Activated naive CD4-positive, alpha-beta T cell treated with Interleukin-2 at 50 U/mL for 16 hours (primary cell): ENCODE measurements around the gene BRMS1.

ENCODE experiments used
- DNase-seq: peaks from one replicate; pipeline ENCODE4 v3.0.0-alpha.2; 2020

BRMS1 gene

DNA sequence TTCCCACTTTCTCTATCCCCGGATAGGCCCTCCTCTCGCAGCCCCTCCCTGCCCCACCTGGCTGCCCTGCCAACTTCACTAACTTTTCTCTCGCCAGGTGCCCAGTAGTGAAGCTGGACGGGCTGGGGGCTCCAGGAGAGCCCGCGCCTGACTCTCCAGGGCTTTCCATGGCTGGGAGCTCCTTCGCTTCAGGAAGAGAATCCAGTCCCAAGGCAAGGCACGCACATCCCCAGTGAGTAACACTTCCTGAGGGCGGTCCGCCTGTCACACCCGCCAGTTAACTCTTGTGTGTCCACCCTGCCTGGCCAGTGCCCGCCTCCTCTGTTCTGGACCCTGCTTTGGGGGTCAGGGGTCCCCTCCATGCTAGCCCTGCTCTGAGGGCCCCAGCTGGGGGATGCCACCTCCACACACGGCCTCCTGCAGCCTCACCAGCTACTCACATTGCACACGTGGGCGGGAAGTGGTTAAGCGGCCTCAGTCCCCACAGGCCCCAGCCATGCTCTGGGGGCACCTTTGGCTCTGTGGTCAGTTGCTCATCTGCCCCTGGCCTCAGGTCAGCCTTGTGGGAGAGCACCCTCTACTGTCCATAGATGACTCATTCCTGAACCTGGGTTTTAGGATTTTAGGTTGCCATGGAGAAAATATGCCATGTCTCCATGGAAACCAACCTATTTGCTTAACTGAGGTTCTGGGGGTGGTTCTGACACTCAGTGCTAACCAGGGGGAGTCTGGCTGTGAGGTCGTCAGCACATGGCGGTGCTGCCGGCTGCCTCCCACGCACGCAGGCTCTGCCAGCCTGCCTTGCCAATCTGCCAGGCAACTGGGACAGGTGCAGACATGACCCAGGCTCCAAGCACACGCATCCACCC lies 8.4 kb downstream of the BRMS1 start, which contains the start of gene RIN1:
RIN1 (minus strand) TSS at position 201 of the 869 bp plus-strand sequence; CDS start at position 169, 32 bp downstream.
- peak; percentile 63 for DNase-seq

DNA sequence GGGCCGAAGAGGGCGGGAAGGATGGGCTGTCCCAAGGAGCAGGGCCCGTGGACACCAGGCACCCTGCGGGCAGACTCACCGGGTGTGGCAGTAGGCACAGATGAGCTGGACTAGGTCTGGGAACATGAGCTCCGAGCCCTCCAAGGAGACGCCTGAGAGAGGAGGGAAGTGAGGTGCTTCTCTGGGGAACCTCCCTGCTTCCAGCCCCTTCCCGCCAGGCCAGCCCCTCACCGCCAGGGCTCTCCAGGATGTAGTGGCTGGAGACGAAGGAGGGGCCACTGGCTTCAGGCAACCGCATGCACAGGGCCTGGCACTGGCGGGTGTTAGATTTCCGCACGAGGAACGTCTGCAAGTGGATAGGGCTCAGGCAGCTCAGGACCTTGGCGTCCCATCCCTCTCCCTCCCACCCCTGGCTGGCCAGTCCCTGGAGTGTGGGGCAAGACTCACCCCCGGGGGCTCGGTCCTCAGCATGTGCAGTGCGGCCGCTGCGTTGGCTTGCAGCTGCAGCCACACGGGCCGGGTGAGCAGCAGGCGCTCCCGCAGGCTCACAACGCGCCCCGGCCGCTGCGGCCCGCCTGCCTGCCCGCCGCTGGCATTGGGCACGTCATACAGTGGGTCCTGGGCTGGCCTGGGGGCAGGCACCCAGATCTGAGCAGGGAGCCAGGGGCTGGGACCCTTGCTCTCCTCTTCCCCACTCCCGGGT lies 9.2 kb downstream of the BRMS1 start:
- DNase-seq: no peak

DNA sequence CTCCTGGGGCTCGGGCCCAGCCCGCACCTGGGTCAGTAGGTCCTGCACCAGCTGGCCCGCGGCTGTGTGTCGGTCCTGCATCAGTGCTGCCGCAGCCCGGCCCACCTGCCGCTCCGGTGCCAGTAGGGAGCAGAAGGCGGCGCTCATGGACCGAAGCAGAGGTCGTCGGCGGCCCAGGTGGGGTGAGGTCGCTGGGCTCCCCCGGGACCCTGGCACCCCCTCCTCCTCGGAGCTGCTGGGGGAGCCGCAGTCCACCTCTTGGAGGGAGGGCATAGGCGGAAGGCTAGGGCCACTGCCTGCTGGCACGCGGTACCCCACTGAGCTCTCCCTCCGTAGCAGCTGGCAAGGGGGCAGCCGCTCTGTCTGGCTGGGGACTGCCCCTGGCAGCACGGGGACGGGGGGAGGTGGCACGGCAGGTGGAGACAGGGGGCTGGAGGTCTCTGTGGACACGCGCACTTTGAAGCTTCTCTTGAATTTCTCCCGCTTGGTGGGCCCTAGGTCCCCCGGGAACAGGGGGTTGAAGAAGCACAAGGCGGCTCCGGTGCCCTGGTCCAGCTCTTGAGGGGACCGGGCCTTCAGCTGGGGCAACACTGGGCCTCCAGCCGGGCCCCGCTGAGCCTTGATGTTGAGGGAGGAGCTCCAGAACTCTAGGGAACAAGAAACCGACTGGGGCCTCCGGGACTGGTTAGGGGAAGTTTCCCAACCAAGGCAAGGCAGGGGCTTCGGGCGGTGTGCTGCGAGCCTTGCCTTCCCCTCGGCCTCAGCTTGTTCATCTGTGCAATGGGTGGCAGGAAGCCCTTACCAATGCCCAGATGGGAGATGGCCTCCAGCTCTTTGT lies 10.1 kb downstream of the BRMS1 start:
- DNase-seq: no peak

DNA sequence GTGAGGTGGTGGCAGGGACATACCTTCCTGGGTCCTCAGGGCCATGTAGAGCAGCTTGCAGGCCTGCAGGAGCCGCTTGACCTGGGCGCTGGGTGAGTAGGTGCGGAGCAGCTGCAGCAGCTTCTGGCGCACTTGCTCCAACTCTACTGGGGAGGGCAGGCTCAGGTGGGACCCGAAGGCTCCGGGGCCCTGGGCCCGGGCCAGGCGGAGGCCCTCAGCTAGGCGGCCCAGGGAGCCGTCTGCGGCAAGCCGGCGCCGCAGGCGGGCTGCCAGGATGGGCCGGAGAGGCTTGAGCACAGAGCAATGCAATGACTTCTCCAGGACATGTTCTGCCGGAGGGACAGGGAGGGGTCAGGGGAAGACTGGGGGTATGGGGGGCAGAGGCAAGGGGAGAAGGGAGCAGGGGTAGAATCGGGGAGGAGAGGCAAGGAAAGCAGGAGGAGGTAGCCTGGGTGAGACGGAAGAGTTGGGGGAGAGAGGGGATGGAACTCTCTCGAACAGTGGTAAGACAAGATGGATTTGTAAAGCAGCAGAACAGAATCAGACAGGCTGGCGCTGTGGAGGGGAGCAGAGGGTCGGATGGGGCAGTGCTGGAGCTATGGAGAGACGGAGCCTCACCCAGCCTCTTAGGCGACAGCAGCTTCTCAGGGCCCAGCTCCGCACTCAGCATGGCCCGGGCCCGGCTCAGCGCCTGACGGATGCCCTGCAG lies 10.9 kb downstream of the BRMS1 start:
- no peak for DNase-seq

DNA sequence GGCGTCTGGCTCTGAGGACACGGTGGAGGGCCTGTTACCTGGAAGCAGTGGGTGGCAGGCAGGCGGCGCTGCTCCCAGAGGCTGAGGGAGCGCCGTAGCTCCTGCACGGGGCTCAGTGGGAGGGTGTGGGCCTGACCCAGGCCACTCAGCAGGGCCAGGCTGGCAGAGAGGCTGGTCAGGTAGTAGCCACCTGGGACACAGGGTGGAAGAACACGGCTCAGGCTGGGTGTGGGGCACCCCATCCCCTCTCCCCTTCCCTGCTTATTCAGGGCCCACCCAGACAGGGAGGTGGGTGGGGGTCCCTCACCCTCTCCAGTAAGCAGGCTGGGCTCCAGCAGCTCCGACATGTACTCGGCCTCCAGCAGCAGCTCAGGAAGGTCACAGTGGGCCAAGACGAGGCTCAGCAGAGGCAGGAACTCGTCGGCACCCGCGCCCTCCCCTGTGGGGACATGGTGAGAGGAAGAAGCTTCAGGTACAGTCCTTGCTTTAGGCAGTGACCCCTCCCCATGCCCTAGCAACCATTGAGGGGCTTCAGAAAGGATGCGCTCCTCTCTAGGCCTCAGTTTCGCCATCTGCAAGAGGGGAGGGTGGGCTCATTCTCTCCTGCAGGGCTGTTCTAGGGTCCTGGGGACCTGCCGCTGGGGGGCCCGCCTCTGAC lies 11.6 kb downstream of the BRMS1 start:
- no peak for DNase-seq

DNA sequence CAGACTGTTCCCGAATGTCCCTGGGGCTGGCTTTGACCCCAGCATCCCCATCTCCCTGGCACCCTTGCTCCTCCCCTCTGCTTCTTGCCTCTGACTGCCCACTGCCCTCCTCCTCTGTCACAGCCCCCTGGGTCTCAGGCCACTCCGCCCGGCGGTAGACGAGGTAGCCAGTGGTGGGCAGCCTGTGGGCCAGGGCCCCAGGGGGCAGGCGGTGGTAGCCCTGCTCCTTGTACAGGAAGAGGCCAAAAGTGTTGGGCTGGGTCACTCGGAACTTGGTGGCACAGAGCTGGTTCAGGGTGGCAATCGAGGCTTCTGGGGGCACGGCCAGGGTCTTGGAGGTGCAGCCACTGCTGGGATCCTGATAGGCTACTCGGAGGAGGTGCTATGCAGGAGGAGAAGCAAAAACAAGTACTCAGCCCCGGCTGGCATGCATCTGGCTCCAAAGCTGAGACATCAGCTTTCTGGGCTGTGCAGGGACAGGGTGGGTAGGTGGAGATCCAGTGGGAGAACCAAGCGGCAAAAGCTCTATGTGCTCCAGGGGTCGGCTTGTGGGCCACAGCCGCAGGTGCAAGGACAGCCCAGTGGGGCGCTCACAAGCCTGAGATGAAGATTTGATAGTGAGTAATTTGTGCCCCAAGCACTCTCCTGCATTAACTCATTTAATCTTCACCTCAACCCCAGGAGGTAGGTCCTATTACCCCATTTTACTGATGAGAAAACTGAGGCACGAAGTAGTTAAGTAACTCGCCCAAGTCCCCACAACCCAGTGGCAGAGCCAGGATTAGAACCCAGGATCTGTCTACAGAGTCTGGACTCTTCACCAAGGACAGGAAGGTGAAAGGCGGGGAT lies 12.3 kb downstream of the BRMS1 start:
- no peak for DNase-seq

DNA sequence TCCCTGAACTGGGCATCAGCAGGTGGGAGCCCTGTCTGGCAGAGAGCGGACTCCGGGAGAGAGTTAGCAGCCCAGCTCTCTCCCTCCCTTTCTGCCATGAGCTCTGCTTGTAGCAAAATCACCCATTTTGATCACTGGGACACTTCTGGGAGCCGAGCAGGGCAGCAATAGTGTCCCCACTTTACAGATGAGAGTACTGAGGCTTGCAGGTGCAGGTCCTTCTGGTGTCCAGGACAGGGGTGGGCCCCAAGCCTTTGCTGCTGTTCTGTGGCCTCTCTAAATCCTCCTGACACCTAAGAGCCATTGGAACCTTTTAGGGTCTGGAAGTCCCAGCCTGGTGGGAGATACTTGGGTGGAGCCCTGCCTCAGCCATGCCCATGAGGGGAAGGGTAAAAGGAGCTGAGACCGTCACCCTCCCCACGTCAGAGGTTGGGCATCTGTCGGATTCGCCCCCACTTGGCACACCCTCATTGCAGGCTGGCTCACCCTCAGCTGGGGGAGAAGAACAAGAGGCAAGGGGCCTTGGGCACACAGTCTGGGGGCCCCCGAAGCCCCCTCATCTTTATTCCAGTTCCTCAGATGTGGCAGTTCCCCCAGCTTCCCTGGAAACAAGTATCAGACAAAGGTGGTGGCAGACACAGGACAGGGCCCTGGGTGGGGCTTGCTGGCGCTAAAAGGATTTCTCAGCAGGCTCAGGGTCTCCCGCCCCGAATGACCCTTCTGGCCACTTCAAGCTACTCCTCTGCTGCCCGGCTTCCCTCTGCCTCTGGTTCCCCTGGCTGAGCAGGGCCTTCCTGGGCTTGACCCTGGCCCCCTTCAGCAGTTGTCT lies 13.1 kb downstream of the BRMS1 start:
- no peak for DNase-seq

DNA sequence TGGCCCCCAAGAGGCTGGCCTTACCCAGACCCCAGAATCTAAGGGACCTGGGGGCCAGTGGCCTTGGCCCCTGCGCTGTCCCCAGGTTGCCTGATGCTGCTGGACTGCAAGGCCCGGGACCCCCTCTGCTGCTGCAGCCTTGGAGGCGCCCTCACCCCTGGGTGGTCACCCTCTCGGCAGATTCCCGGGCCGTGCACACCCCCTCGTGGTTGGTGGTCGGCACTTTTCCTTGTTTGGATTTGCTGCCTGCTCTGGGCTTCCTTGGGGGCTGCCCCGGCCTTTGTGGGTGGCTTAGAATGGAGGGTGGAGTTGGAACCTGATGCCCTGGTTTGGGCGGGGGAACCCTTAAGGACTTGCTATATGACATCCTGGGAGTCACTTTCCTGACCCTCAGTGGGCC lies 14.0 kb downstream of the BRMS1 start:
- DNase-seq: no peak

DNA sequence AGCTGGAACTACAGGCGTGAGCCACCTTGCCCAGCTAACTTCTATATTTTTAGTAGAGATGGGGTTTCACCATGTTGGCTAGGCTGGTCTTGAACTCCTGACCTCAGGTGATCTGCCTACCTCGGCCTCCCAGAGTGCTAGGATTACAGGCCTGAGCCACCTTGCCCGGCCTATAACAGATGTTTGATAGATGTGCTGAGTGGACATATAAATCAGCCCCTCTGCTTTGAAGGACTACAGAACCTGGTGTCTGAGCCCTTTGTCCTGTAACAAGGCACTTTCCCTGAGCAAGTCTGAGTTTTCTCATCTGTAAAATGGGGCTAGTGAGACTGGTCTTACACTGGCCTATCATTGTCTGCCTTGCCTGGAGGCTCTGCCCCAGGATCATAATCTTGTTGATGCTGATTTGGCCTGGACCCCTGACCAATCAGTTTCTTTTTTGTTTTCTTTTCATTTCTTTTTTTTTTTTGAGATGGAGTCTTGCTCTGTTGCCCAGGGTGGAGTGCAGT lies 15.7 kb downstream of the BRMS1 start:
- DNase-seq: no peak

DNA sequence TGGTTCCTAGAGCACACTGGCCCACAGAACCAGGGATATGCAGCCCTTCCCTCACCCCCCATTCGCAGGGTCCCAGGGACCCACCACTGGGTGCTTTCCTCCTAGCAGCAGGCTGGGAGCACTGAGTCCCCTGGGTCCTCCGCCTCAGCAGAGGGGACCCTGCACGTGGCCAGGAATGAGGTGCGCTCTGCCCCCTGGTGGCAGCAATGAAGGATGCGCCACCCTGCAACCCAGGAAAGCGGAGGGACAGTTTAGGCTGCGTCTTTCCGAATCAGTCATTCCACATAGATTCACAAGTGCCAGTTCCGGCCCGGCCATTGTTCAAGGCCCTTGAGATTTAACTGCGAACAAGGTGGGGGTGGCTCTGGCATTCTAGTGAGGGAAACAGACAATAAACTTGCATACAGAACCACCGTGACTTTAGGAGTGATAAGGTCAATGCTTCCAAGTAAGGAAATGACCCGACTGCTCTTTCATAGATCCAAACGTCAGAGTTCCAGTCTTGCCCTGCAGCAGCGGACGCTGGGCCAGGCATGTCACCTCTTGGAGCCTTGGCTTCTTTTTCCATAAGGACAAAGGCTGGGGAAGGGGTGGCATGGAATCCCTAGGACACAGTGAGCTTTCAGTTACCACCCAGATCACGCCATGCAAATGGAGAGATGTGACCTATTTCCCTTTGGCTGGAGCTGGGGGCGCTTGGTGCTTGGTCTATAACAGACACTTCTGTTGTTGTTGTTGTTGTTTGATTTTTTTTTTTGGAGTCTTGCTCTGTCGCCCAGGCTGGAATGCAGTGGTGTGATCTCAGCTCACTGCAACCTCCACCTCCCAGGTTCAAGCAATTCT lies 16.4 kb downstream of the BRMS1 start:
- peak; percentile 83 for DNase-seq

DNA sequence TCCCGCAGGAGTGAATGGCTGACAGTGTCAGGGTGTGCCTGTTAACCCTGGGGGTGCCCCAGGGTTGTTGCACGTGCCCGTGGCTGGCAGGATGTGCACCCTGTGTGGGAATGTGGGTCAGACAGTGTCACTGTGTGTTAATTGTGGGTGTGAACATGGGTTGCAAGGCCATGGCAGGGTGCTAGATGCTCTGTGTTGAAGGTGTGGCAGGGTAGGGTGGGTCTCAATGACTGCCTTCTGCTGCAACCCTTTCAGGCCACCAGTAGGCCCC lies 16.9 kb downstream of the BRMS1 start:
- DNase-seq: no peak

DNA sequence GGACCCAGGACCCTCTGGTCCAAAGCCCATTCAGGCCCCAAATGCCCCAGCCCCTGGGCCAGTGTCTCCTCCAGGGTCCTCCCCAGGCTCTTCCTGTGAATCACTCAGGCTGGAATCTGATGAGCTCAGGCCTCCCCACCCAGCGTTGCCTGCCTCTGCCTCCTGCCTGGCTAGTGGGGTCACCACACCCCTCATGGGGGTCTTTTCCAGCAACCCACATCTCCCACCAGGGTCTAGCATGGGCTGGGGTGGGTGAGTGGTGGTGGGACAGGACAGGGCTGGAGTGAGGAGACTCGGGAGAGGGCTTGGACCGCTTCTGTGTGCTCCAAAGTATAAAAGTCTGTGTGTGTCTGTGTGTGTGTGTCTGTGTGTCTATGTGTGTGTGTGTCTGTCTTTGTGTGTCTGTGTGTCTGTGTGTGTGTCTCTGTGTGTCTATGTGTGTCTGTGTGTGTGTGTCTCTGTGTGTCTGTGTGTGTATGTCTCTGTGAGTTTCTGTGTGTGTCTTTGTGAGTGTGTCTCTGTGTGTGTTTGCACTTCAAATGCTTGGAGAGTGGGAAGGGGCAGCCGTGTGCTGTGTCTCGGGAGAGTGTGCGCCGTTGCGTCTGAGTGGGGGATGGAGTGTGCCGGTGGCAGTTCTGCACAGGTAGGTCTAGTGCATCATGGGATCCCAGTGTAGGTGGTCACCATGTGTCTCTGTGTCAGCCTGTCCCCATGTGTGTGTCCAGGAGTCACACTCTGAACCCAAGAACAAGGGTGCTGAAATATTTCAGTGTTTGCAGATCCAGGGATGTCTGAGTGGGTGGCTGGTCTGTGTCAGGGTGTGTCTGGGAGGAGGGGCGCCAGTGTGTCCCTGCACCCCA lies 17.5 kb downstream of the BRMS1 start:
- no peak for DNase-seq

DNA sequence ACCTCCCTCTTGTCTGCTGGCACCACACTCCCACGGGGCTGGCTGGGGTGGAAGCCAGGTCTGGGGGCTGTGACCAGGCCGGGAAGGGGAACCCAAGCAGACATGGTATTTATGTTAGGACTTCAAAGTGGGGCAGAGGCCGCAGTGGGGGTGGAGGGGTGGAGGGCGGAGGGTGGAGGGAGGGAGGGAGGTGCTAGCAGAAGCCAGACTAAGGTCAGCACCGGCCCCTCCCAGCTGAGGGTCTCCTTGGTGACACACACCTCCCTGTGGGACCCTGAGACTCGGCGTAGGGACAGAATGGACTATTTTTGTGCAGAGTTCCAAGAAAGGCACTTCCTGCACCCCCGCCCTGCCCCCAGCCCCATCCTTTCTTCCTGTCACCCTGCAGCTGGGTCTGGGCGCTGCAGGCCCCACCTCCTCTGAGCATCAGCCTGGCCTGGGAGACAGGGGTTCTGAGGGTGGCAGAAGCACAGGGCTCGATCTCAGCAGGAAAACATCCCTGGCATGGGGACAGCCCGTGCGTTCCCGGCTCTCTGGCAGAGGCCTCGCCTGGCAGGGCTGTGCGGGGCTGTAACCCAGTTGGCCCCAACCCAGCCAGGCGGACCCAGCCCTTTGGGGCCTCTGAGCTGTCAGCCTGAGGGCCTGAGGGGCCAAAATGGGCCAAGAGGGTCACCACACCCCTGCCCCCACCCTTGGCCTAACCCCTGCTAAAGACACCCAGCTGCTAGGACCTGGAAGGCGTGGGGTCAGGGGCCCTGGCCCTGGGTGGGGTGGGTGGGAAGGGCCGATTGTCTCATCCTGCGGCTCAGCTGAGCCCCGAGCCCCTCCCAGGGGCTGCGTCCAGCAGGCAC lies 18.4 kb downstream of the BRMS1 start:
- DNase-seq: no peak

DNA sequence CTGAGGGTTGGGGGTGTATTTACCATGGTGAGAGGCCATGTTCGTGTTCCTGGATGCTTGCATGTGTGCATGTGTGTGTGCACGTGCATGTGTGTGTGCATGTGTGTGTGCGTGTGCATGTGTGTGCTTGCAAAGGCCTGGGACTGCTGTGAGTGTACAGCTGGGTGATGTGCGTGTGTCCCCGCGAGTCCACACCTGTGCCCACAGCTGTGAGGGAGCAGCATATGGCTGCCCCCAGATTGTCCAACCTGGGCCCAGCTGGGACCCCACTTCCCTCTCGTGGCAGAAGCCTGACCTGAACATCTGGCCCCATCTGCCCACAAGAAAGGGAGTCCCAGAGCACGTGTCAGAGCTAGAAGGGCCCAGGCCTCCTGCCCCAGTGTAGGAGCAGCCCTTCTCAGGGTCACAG lies 19.6 kb downstream of the BRMS1 start:
- no peak for DNase-seq

DNA sequence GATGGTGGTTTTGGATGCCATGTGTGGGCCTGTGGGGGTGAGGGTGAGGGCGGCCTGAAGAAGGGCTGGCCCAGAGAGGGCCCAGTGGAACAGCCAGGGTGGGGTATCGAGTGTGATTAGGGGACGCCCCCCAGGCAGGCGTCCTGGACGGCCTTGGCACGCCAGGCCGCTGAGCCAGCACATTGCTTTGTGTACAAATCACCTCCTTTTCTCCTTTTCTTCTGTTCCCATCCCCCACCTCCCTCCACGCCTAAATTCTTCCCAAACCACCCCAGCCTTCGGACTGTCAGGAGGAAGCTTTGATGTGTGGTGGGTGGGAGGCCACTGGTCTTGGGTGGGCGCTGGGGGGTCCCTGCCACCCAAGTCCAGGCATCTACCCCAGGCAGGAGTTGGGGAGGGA lies 20.2 kb downstream of the BRMS1 start:
- no peak for DNase-seq

DNA sequence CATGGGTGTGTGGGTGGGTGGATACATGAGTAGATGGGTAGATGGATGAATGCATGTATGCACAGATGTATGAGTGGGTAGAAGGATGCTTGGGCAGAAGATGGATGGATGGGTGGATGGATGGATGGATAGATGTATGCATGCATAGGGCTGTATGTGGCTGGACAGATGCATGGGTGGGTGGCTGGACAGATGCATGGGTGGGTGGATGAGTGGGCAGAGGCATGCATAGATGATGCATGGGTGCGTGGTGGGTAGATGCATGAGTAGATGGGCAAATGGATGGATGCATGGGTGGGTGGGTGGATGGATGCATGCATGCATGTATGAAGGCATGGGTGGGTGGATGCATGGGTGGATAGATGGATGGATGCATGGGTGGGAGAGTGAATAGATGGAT lies 21.2 kb downstream of the BRMS1 start:
- DNase-seq: no peak

DNA sequence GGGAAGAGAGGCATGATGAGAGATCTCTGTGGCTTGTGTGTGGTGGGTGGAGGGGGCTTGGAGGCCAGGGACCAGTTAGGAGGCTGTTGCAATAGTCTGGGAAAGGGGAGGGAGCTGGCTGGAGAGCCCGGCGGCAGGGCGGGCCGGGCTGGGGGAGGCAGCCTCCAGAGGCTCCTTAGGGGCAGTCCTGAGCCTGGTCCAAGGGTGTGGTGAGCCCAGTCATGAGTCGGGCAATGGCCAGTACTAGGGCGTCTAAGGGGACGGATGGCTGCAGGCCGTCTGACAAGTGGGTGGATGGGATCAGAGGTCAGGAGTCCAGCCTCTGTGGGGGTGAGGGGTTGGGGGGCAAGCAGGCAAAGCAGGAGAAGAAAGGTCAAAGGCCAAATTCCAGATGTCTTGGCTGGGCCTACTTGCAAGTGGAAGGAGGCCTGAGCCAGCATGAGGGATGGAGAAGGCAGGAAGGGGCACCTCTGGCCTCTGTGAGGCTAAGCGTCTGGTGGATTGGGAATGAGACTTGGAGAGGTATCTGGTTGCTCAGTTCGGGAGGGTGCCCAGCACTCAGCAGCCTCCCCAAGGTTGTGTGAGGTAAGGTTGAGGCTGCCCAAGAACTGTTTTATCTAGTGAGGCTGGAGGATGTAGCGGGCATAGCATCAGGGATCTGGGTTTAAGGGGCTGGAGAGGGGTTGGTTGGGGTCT lies 22.0 kb downstream of the BRMS1 start:
- no peak for DNase-seq
